Measurements from ENCODE around the gene VEGFB. TPM values are rescaled to one million over a fixed set of nuclear protein-coding genes. Genes with fewer than 3 reads are reported as not detected.

VEGFB gene
- total RNA-seq, 1 donor from 2014 or later: 44.9 TPM

GRCh38 chr11:64284048-64284961 is 49.9 kb downstream of the VEGFB start, which contains the start of gene BAD:
Gene BAD (minus strand): TSS chr11:64284665. CDS start chr11:64284368, 297 bp downstream.
- H3K4me1 ChIP-seq: peaks cover 37% of the 10 kb centered on the region
- intact Hi-C loops (cut with DNase I): no loop called here

GRCh38 chr11:64284962-64285884 is 50.8 kb downstream of the VEGFB start, which contains the start of gene GPR137:
Gene GPR137 (plus strand): TSS chr11:64285848. CDS start chr11:64286525, 677 bp downstream.
- Histone ChIP-seq H3K27me3 (no peaks in the 10 kb centered on the region), H3K36me3 (no peaks in the 10 kb centered on the region), H3K4me3 (peak within 1 kb of the TSS; percentile 61 to 83), H3K4me1 (peaks cover 37% of the 10 kb centered on the region), H3K9me3 (no peaks in the 10 kb centered on the region), H3K27ac (peak within 1 kb of the TSS; percentile 94)
- DNase-seq (ENCODE audit: extremely low spot score in 2 of 2): no peak
- intact Hi-C loops (cut with DNase I): no loop called here
- peak in 1 of 2 donors; percentile 78 for TF ChIP-seq POLR2AphosphoS5 (IDR thresholded peaks at IDR 0.05; ENCODE audit: insufficient read depth in 1 of 2, low read depth in 1 of 2)
- TF ChIP-seq CTCF (IDR thresholded peaks at IDR 0.05): no peak

More at GRCh38 chr11:64284048-64284961, 49.9 kb downstream of the VEGFB start, which contains the start of gene BAD:
- Histone ChIP-seq H3K27ac (peak within 1 kb of the TSS; percentile 94), H3K4me3 (peak within 1 kb of the TSS; percentile 61 to 83), H3K36me3 (no peaks in the 10 kb centered on the region), H3K9me3 (no peaks in the 10 kb centered on the region), H3K27me3 (no peaks in the 10 kb centered on the region)
- DNase-seq (ENCODE audit: extremely low spot score in 2 of 2): peak in 1 of 2 donors; percentile 96
- peak; percentile 60 to 96 for TF ChIP-seq POLR2AphosphoS5 (IDR thresholded peaks at IDR 0.05; ENCODE audit: insufficient read depth in 1 of 2, low read depth in 1 of 2)
- TF ChIP-seq CTCF (IDR thresholded peaks at IDR 0.05): no peak
- peak in 1 of 2 donors; percentile 53 for TF ChIP-seq POLR2A (IDR thresholded peaks at IDR 0.05)

GRCh38 chr11:64285885-64286800 is 51.8 kb downstream of the VEGFB start:
- intact Hi-C loops (cut with DNase I): no loop called here
- no peaks in the 10 kb centered on the region for H3K9me3 ChIP-seq
- peak overlapping the region; percentile 61 to 83 for H3K4me3 ChIP-seq
- TF ChIP-seq CTCF (IDR thresholded peaks at IDR 0.05): no peak
- TF ChIP-seq POLR2A (IDR thresholded peaks at IDR 0.05): no peak
- no peak for TF ChIP-seq POLR2AphosphoS5 (IDR thresholded peaks at IDR 0.05; ENCODE audit: insufficient read depth in 1 of 2, low read depth in 1 of 2)
- no peaks in the 10 kb centered on the region for H3K36me3 ChIP-seq
- no peak for DNase-seq (ENCODE audit: extremely low spot score in 2 of 2)
- H3K27ac ChIP-seq: peak overlapping the region; percentile 94
- H3K27me3 ChIP-seq: no peaks in the 10 kb centered on the region
- peaks cover 42% of the 10 kb centered on the region for H3K4me1 ChIP-seq

GRCh38 chr11:64286801-64287159 is 52.4 kb downstream of the VEGFB start:
- no peak overlapping the region for H3K4me3 ChIP-seq
- H3K4me1 ChIP-seq: peaks cover 47% of the 10 kb centered on the region
- no peak for DNase-seq (ENCODE audit: extremely low spot score in 2 of 2)
- H3K36me3 ChIP-seq: no peaks in the 10 kb centered on the region
- no peaks in the 10 kb centered on the region for H3K9me3 ChIP-seq
- H3K27me3 ChIP-seq: peaks cover 4% of the 10 kb centered on the region
- intact Hi-C loops (cut with DNase I): no loop called here
- TF ChIP-seq POLR2AphosphoS5 (IDR thresholded peaks at IDR 0.05; ENCODE audit: insufficient read depth in 1 of 2, low read depth in 1 of 2) (no peak), CTCF (IDR thresholded peaks at IDR 0.05) (no peak), POLR2A (IDR thresholded peaks at IDR 0.05) (no peak)
- H3K27ac ChIP-seq: no peak overlapping the region
